Stimulated activated naive CD8-positive, alpha-beta T cell treated with anti-CD3 and anti-CD28 coated beads, Interleukin-15, Interleukin-2, amounts not matched to agents 100 ng/mL and 50 ng/mL, for 24 hours (primary cell): ENCODE results near the gene STAT2.
A peak's percentile ranks its signal among the peaks of the same experiment; 100 is the strongest.
"Not testable (repeated sequence)": the region's sequence is repeated elsewhere in the genome, so short reads cannot be mapped to it uniquely, and the experiment has no call there.

Source experiments
- H3K27ac Mint-ChIP-seq: one replicate; pipeline ENCODE4 v1.8.0; 2021; ENCODE audit warnings: mild to moderate bottlenecking, mixed read lengths
- H3K27me3 Mint-ChIP-seq: one replicate; pipeline ENCODE4 v1.8.0; 2021; ENCODE audit warnings: mixed read lengths
- H3K36me3 Mint-ChIP-seq: one replicate; pipeline ENCODE4 v1.8.0; 2021; ENCODE audit warnings: low read depth, mixed read lengths
- H3K4me1 Mint-ChIP-seq: one replicate; pipeline ENCODE4 v1.8.0; 2021; ENCODE audit warnings: low read depth, mixed read lengths
- H3K4me3 Mint-ChIP-seq: one replicate; pipeline ENCODE4 v1.8.0; 2021; ENCODE audit warnings: mild to moderate bottlenecking, mixed read lengths
- H3K9me3 Mint-ChIP-seq: one replicate; pipeline ENCODE4 v1.8.0; 2021; ENCODE audit warnings: mixed read lengths

The STAT2 gene

DNA sequence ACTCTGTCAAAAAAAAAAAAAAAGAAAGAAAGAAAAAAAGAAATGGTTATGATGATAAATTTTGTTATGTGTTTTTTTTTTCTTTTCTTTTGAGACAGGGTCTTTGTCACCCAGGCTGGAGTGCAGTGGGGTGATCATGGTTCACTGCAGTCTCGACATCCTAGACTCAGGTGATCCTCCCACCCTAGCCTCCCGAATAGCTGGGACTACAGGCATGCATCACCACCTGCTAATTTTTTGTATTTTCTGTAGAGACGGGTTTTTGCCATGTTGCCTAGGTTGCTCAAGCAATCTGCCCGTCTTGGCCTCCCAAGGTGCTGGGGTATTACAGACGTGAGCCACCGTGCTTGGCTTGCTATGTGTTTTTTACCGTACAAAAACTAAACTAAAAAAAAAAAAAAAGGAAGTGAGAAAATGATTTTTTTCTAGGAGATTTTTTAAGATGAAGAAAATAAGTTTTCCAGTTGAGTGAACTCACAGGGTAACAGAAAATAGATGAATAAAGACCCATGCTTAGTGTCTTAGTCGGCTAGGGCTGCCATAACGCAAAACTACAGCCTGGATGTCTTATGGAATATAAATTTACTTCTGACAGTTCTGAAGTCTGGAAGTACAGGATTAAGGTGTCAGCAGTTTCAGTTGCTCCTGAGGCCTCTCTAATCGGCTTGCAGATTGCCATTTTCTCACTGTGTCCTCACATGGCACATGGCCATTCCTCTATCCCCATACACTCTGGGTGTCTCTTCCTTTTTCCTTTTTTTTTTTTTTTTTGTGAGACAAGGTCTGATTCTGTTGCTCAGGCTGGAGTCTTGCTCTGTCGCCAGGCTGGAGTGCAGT lies 15.9 kb upstream of the STAT2 start:
- H3K27ac Mint-ChIP-seq: no peak overlapping the region
- no peak overlapping the region for H3K4me3 Mint-ChIP-seq
- no peaks in the 10 kb centered on the region for H3K27me3 Mint-ChIP-seq
- H3K9me3 Mint-ChIP-seq: no peaks in the 10 kb centered on the region
- no peaks in the 10 kb centered on the region for H3K36me3 Mint-ChIP-seq
- H3K4me1 Mint-ChIP-seq: no peaks in the 10 kb centered on the region

DNA sequence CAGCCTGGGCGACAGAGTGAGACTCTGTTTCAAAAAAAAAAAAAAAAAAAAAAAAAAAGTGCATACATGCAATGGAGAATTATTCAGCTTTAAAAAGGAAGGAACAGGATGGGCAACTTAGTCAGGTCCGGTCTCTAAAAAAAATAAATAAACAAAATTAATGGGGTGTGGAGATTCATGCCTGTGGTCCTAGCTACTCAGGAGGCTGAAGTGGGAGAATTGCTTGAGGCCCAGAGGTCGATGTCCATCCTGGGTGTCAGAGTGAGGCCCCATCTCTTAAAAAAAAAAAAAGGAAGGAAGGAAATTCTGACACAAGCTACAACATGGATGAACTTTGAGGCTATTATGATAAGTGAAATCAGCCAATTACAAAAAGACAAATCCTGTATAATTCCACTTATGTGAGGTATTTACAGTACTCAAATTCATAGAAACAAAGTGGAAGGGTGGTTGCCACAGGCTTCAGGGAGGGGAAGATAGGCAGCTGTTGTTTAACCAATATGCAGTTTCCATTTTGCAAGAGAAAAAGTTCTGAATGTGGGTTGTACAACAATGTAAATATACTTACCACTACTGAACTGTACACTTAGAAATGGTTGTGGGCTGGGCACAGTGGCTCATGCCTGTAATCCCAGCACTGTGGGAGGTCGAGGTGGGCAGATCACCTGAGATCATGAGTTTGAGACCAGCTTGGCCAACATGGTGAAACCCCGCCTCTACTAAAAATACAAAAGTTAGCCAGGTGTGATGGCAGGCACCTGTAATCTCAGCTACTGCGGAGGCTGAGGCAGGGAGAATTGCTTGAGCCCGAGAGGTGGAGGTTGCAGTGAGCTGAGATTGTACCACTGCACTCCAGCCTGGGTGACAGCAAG lies 15.1 kb upstream of the STAT2 start:
- Mint-ChIP-seq H3K4me1 (no peaks in the 10 kb centered on the region), H3K4me3 (no peak overlapping the region), H3K27ac (peak overlapping the region; percentile 63), H3K36me3 (no peaks in the 10 kb centered on the region), H3K27me3 (no peaks in the 10 kb centered on the region), H3K9me3 (no peaks in the 10 kb centered on the region)

DNA sequence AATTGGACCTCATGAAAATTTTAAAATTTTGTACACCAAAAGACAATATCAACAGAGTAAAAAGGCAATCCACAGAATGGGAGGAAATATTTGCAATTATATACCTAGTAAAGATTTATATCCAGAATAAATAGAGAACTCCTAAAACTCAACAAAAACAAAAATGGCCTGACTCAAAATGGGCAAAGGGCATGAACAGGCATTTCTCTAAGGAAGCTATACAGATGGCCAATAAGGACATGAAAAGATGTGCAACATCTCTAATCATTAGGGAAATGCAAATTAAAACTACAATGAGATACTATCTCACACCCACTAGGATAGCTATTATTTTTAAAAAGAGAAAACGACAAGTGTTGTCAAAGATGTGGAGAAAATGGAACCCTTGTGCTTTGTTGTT lies 13.6 kb upstream of the STAT2 start:
- Mint-ChIP-seq H3K4me1 (no peaks in the 10 kb centered on the region), H3K4me3 (no peak overlapping the region), H3K9me3 (no peaks in the 10 kb centered on the region), H3K27me3 (no peaks in the 10 kb centered on the region), H3K36me3 (no peaks in the 10 kb centered on the region), H3K27ac (no peak overlapping the region)

DNA sequence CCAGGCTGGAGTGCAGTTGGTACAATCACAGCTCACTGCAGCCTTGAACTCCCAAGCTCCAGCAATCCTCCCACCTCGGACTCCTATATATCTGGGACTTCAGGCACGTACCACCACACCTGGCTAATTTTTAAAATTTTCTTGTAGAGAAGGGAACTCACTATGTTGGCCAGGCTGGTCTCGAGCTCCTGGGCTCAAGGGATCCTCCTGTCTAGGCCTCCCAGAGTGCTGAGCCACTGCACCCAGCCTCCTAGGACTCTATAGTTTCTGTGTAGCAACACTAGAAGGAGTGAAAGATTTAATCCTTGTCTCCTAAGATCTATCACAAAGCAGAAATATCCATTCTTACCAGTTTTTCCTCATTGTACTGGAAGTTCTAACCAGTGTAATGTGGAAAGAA lies 7.0 kb upstream of the STAT2 start:
- no peak overlapping the region for H3K4me3 Mint-ChIP-seq
- H3K27ac Mint-ChIP-seq: no peak overlapping the region
- H3K36me3 Mint-ChIP-seq: no peaks in the 10 kb centered on the region
- no peaks in the 10 kb centered on the region for H3K4me1 Mint-ChIP-seq
- H3K27me3 Mint-ChIP-seq: no peaks in the 10 kb centered on the region
- no peaks in the 10 kb centered on the region for H3K9me3 Mint-ChIP-seq

DNA sequence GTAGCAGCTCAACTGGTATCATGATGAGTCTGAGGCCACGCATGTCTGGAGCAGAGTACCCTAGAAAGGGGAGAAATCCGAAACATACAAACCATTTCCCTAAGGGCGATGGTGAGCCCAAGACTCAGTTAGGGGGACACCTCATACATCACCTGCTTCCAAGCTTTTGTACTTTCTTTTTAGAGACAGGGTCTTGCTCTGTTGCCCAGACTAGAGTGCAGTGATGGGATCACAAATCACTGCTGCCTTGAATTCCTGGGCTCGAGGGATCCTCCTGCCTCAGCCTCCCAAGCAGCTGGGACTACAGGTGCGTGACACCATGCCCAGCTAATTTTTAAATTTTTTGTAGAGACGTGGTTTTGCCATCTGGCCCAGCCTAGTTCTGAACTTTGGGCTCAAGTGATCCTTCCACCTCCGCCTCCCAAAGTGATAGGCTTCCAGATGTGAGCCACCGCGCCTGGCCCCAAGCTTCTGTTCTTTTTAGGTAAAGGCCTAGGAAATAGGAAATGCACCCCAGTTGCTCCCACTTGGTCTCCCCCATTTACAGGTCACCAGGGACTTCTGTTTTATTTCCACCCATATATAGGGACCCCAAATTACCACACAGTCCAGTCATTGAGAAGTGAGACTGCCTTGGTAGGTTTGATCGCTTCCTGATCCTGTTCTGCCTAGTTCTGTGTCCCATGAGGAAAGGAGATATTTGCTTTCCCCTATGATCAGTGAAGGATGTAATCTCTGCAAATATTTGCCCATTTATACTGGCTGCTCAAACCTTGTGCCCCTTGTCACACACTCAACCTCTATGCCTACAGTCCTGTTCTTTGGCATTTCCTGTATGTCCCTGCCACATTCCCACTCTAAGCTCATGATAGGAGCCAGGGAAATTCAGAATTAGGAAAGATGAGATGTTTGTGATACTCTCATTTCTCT lies 2.5 kb upstream of the STAT2 start, which contains the start of gene APOF:
Gene APOF, minus strand, starts transcription at position 728 of the 930 bp plus-strand sequence. Its CDS starts 112 bp downstream, at position 616.
- Mint-ChIP-seq H3K36me3 (no peaks in the 10 kb centered on the region), H3K4me1 (peaks cover 31% of the 10 kb centered on the region), H3K9me3 (no peaks in the 10 kb centered on the region), H3K27ac (no peak within 1 kb of the TSS), H3K4me3 (no peak within 1 kb of the TSS), H3K27me3 (no peaks in the 10 kb centered on the region)

DNA sequence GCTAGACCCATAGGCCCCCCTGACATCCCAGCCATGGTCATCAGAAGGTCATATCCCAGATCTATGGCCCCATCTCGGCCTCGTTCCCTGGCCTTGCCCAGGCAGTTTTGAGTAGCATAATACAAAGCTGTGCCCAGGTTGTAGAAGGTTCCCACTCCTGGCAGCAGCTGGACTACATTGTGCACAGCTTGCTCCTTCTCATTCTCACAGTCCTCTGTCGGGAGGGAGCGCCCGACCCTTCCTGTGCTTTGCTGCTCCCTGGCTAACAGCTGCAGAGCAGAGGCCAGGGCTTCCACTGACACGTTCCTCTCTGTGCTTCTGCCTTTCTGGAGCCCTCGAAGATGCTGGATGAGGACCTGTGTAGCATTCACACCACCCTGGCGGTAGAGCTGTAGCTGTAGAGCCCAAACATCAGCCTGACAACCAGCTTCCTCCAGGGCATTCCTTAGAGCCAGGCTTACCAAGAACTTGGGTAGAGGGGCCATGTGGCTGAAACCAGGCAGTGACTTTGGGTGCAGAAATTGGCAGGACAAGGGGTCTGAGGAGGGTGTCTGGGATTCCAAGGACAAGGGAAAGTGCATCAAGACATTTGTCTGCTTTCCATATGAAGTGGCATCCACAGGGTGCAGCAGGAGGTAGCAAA lies 1.7 kb upstream of the STAT2 start:
- Mint-ChIP-seq H3K36me3 (no peaks in the 10 kb centered on the region), H3K9me3 (no peaks in the 10 kb centered on the region), H3K27ac (no peak overlapping the region), H3K4me3 (peak overlapping the region; percentile 91), H3K27me3 (no peaks in the 10 kb centered on the region), H3K4me1 (peaks cover 31% of the 10 kb centered on the region)

DNA sequence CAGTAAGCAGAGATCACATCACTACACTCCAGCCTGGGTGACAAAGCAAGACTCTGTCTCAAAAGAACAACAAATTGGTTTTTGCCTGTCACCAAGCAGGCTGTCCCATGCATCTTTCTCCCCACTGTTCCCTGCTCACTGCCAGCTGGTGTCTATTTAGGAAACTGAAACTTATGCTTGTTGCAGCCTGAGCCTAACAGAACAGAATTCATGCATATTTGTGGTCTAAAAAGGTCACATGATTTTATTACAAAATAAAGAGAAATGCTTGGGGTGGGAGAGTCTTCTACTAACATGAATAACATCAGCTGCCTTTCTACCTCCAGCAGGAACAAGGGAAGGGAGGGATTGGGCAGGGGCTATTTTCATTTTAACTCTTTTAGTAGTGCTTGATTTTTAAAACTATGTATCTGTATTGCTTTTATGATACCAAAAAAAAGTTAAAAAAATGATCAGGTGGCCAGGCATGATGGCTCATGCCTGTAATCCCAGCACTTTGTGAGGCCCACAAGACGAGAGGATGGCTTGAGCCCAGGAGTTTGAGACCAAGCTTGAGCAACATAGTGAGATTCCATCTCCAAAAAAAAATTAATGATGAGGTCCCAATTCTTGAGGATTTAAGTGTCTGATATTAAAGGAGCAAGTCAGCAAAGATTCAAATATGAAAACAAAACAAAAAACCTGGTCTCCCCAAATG lies 923 bp downstream of the STAT2 start:
- H3K9me3 Mint-ChIP-seq: no peaks in the 10 kb centered on the region
- peaks cover 21% of the 10 kb centered on the region for H3K36me3 Mint-ChIP-seq
- peaks cover 31% of the 10 kb centered on the region for H3K4me1 Mint-ChIP-seq
- H3K27me3 Mint-ChIP-seq: no peaks in the 10 kb centered on the region
- peak overlapping the region; percentile 92 for H3K27ac Mint-ChIP-seq
- H3K4me3 Mint-ChIP-seq: peak overlapping the region; percentile 91

DNA sequence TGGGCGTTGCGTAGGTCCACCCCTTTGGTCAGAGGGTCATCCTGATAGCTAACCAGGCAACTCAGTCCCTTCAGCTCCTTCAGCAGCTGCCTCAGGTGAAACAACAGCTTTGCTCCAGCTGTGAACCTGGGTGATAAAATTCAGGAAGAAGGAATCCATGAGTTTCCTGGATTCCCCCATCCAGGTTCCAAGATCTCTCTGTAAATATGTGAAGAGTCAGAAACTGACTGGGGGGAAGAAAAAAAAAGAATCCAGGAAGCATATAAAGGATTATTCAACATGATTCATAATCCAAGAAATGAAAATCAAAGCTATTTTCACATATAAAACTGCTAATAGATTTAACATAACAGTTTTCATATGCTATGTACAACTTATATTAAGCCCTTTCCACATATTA lies 8.6 kb downstream of the STAT2 start:
- Mint-ChIP-seq H3K27me3 (no peaks in the 10 kb centered on the region), H3K27ac (no peak overlapping the region), H3K4me3 (no peak overlapping the region), H3K4me1 (peaks cover 5% of the 10 kb centered on the region), H3K9me3 (no peaks in the 10 kb centered on the region), H3K36me3 (peaks cover 60% of the 10 kb centered on the region)

DNA sequence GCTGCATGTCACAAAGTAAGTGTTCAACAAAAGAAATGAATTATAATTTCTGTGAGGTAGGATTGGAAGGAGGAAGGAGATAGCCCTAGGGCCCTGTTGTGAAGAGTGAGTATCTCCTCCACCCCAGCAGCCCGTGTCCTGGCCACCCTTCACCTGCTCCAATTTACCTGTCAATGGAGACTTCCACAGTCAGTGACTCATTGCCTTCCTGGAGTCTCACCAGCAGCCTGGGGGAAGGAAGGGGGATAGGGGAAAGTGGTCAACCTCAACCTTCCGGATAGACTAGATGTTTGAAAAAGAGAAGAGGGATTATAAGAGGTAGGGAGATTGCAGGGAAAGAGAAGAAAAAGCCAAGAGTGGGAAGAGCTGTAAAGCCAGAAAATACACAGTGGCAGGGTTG lies 9.2 kb downstream of the STAT2 start:
- Mint-ChIP-seq H3K27me3 (no peaks in the 10 kb centered on the region), H3K27ac (no peak overlapping the region), H3K36me3 (peaks cover 60% of the 10 kb centered on the region)

DNA sequence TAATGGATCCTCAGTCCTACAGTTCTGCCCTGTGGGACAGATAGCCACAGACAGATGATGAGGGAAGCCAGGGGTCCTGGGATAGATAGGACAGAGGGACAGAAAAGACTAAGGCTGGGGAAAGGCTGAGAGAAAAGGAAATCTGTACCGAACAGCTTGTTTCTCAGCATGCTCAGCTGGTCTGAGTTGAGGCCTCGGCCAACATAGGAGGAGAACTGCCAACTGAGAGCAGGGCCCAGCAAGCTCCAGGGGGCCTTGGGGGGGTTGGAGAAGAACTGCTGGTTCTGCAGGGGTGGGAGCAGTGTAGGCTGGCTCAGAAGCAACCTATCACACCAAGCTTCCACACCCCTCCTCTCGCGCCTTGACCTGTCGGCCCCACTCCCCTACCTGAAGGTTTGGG lies 11.1 kb downstream of the STAT2 start:
- peaks cover 46% of the 10 kb centered on the region for H3K36me3 Mint-ChIP-seq
- no peaks in the 10 kb centered on the region for H3K27me3 Mint-ChIP-seq
- no peak overlapping the region for H3K4me3 Mint-ChIP-seq
- H3K9me3 Mint-ChIP-seq: no peaks in the 10 kb centered on the region
- H3K4me1 Mint-ChIP-seq: peaks cover 5% of the 10 kb centered on the region
- H3K27ac Mint-ChIP-seq: no peak overlapping the region

More for the DNA sequence above, 9.2 kb downstream of the STAT2 start:
- peaks cover 5% of the 10 kb centered on the region for H3K4me1 Mint-ChIP-seq
- no peaks in the 10 kb centered on the region for H3K9me3 Mint-ChIP-seq
- H3K4me3 Mint-ChIP-seq: no peak overlapping the region

DNA sequence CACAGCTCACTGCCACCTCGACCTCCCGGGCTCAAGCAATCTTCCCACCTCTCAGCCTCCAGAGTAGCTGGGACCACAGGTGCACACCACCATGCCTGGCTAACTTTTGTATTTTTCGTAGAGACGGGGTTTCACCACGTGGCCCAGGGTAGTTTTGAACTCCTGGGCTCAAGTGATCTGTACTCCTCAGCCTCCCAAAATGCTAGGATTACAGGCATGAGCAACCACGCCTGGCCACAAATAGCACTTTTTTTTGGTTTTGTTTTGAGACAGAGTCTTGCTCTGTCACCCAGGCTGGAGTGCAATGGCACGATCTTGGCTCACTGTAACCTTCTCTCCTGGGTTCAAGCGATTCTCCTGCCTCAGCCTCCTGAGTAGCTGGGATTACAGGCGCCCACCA lies 12.7 kb downstream of the STAT2 start:
- H3K9me3 Mint-ChIP-seq, H3K27ac Mint-ChIP-seq, H3K27me3 Mint-ChIP-seq, H3K4me3 Mint-ChIP-seq, H3K4me1 Mint-ChIP-seq: not testable (repeated sequence)
- H3K36me3 Mint-ChIP-seq: peaks cover 49% of the 10 kb centered on the region

DNA sequence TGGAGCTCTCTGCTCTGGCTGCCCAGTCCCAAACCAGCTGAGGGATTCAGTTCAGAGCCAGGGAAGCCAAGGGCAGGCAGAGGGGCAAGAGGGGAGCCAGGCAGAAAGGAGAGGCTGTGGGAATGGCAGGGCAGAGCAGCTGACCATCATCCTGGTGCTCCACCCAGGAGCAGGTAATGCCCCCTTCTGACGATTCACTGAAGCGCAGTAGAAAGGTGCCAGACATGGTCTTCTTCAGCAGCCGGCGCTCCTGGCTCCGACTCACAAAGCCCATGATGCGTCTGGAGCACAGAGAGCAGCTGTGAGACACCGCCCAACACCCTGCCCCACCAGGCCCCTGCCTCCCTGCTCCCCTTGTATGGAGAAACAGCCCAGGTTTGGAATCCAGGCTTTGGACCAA lies 13.2 kb downstream of the STAT2 start:
- no peaks in the 10 kb centered on the region for H3K27me3 Mint-ChIP-seq
- peaks cover 50% of the 10 kb centered on the region for H3K36me3 Mint-ChIP-seq
- no peak overlapping the region for H3K4me3 Mint-ChIP-seq
- peaks cover 5% of the 10 kb centered on the region for H3K4me1 Mint-ChIP-seq
- no peaks in the 10 kb centered on the region for H3K9me3 Mint-ChIP-seq
- peak overlapping the region; percentile 27 for H3K27ac Mint-ChIP-seq

DNA sequence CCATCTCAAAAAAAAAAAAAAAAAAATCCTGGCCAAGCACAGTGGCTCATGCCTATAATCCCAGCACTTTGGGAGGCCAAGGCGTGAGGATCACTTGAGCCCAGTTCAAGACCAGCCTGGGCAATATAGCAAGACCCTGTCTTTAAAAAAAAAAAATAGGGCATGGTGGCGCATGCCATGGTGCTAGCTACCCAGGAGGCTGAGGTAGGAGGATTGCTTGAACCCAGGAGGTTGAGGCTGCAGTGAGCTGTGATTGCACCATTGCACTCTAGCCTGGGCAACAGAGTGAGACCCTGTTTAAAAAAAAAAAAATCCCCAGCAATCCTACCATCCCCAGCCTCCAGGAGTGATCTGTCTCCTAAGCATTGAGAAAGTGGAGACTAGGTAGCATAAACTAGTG lies 17.6 kb downstream of the STAT2 start:
- Mint-ChIP-seq H3K36me3 (peaks cover 47% of the 10 kb centered on the region), H3K4me1 (peaks cover 38% of the 10 kb centered on the region)
- not testable (repeated sequence) for H3K27ac Mint-ChIP-seq, H3K9me3 Mint-ChIP-seq, H3K4me3 Mint-ChIP-seq, H3K27me3 Mint-ChIP-seq

DNA sequence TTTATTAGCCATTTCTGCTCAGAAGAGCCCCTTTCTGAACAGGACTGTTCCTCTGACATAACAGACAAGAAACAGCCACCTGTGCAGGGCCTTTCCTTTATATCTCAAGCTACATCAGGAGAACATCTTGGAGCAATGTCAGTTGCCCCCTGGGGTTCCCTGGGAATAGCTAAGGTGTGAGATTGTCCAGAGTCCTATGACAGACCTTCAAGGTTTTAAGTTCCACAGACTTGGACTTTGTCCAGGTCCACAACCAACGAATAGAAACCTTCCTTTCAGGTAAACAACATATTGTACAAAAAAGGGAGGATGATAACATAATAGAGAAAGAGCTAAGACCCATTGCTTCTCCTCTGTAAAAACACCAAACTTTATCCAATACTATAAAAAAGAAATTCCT lies 18.3 kb downstream of the STAT2 start:
- Mint-ChIP-seq H3K27me3 (no peaks in the 10 kb centered on the region), H3K27ac (no peak overlapping the region), H3K9me3 (no peaks in the 10 kb centered on the region), H3K4me3 (no peak overlapping the region), H3K4me1 (peaks cover 39% of the 10 kb centered on the region), H3K36me3 (peaks cover 43% of the 10 kb centered on the region)
